Measurements from ENCODE around the gene ITIH1. TPM values are rescaled to one million over a fixed set of nuclear protein-coding genes. Genes with fewer than 3 reads are reported as not detected.

ITIH1 gene
- total RNA-seq, 1 experiment from 2014 or later = 0.26 TPM

- H3K27ac Mint-ChIP-seq = no peak overlapping the region
- peaks cover 13% of the 10 kb centered on the region for H3K4me1 Mint-ChIP-seq
- no peaks in the 10 kb centered on the region for H3K27me3 Mint-ChIP-seq (ENCODE audit: low read depth)
- DNase-seq (ENCODE audit: low spot score) = peak; percentile 4
- H3K4me3 Mint-ChIP-seq = no peak overlapping the region
- CTCF ChIA-PET = interaction anchor here (2.2 to 3.5 kb wide), 3 partner anchors 9 to 38 kb away, joined by 8 to 27 read pairs (median 26); no protein-coding TSS in a partner anchor
- H3K36me3 Mint-ChIP-seq = no peaks in the 10 kb centered on the region
- TF ChIP-seq EMX1 (CRISPR knock-in tag; IDR thresholded peaks at IDR 0.05) (no peak), CBFB (CRISPR knock-in tag; IDR thresholded peaks at IDR 0.05; ENCODE audit: low read depth) (no peak), JUN (CRISPR knock-in tag; IDR thresholded peaks at IDR 0.05) (no peak), NR1H2 (CRISPR knock-in tag; IDR thresholded peaks at IDR 0.05) (no peak), PRDM15 (CRISPR knock-in tag; IDR thresholded peaks at IDR 0.05) (no peak), HMGA2 (CRISPR knock-in tag; IDR thresholded peaks at IDR 0.05) (no peak)
- POLR2A ChIA-PET = interaction anchor here (1.6 kb wide), 1 partner anchor 13 kb away, joined by 4 read pairs; the partner anchor contains the start of gene NEK4
- H3K9me3 Mint-ChIP-seq = no peaks in the 10 kb centered on the region
- no peak for ATAC-seq
These were observed 5.8 kb downstream of the ITIH1 start for GRCh38 chr3:52783211-52783555.

DNA sequence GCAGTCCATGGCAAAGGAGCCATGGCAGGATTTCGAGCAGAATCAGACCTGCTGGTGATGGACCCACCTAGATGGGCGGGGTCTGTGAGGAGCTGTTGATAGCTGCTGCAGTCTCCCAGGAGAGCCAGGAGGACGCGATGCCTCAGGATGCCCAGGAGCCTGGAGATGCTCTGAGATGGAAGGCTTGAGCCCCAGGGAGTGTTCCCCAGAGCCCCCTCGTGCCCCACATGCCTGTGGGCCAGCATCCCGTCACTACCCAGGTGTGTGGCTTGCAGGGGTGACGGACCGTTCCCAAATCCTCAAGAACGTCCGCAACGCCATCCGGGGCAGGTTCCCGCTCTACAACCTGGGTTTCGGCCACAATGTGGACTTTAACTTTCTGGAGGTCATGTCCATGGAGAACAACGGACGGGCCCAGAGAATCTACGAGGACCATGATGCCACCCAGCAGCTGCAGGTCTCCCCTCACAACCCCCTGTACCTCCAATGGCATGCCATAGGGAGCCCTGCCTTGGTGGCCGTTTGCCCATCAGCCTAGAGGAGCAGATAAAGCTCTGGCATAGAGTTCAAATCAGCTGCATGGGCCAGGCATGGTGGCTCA is 6.7 kb downstream of the ITIH1 start:
- DNase-seq (ENCODE audit: low spot score) = peak; percentile 5
- ATAC-seq = no peak
- H3K4me1 Mint-ChIP-seq = peaks cover 13% of the 10 kb centered on the region
- no peak for TF ChIP-seq E2F4 (CRISPR knock-in tag; IDR thresholded peaks at IDR 0.05; ENCODE audit: borderline replicate concordance, low read depth)
- no peak for TF ChIP-seq ESRRA (CRISPR knock-in tag; IDR thresholded peaks at IDR 0.05; ENCODE audit: borderline replicate concordance)
- TF ChIP-seq, protein P1, sequence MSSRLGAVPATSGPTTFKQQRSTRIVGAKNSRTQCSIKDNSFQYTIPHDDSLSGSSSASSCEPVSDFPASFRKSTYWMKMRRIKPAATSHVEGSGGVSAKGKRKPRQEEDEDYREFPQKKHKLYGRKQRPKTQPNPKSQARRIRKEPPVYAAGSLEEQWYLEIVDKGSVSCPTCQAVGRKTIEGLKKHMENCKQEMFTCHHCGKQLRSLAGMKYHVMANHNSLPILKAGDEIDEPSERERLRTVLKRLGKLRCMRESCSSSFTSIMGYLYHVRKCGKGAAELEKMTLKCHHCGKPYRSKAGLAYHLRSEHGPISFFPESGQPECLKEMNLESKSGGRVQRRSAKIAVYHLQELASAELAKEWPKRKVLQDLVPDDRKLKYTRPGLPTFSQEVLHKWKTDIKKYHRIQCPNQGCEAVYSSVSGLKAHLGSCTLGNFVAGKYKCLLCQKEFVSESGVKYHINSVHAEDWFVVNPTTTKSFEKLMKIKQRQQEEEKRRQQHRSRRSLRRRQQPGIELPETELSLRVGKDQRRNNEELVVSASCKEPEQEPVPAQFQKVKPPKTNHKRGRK (CRISPR knock-in tag; IDR thresholded peaks at IDR 0.05; ENCODE audit: borderline replicate concordance) = no peak
- no peak for TF ChIP-seq IRF2 (CRISPR knock-in tag; IDR thresholded peaks at IDR 0.05; ENCODE audit: borderline replicate concordance, low read depth)
- TF ChIP-seq, protein P2, sequence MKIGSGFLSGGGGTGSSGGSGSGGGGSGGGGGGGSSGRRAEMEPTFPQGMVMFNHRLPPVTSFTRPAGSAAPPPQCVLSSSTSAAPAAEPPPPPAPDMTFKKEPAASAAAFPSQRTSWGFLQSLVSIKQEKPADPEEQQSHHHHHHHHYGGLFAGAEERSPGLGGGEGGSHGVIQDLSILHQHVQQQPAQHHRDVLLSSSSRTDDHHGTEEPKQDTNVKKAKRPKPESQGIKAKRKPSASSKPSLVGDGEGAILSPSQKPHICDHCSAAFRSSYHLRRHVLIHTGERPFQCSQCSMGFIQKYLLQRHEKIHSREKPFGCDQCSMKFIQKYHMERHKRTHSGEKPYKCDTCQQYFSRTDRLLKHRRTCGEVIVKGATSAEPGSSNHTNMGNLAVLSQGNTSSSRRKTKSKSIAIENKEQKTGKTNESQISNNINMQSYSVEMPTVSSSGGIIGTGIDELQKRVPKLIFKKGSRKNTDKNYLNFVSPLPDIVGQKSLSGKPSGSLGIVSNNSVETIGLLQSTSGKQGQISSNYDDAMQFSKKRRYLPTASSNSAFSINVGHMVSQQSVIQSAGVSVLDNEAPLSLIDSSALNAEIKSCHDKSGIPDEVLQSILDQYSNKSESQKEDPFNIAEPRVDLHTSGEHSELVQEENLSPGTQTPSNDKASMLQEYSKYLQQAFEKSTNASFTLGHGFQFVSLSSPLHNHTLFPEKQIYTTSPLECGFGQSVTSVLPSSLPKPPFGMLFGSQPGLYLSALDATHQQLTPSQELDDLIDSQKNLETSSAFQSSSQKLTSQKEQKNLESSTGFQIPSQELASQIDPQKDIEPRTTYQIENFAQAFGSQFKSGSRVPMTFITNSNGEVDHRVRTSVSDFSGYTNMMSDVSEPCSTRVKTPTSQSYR (CRISPR knock-in tag; IDR thresholded peaks at IDR 0.05) = no peak
- no peak for TF ChIP-seq NR3C1 (CRISPR knock-in tag; conservative IDR thresholded peaks at IDR 0.05; ENCODE audit: low read depth)
- TF ChIP-seq CDX4 (CRISPR knock-in tag; IDR thresholded peaks at IDR 0.05; ENCODE audit: borderline replicate concordance) = no peak
- TF ChIP-seq MXD4 (CRISPR knock-in tag; IDR thresholded peaks at IDR 0.05; ENCODE audit: borderline replicate concordance) = no peak
- no peak for TF ChIP-seq RELA (CRISPR knock-in tag; IDR thresholded peaks at IDR 0.05; ENCODE audit: borderline replicate concordance)
- TF ChIP-seq, protein P3, sequence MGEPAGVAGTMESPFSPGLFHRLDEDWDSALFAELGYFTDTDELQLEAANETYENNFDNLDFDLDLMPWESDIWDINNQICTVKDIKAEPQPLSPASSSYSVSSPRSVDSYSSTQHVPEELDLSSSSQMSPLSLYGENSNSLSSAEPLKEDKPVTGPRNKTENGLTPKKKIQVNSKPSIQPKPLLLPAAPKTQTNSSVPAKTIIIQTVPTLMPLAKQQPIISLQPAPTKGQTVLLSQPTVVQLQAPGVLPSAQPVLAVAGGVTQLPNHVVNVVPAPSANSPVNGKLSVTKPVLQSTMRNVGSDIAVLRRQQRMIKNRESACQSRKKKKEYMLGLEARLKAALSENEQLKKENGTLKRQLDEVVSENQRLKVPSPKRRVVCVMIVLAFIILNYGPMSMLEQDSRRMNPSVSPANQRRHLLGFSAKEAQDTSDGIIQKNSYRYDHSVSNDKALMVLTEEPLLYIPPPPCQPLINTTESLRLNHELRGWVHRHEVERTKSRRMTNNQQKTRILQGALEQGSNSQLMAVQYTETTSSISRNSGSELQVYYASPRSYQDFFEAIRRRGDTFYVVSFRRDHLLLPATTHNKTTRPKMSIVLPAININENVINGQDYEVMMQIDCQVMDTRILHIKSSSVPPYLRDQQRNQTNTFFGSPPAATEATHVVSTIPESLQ (CRISPR knock-in tag; IDR thresholded peaks at IDR 0.05) = no peak
- no peak for TF ChIP-seq FOXP4 (CRISPR knock-in tag; IDR thresholded peaks at IDR 0.05)
- no peak for TF ChIP-seq PRRX2 (CRISPR knock-in tag; IDR thresholded peaks at IDR 0.05)
- no peaks in the 10 kb centered on the region for H3K36me3 Mint-ChIP-seq
- POLR2A ChIA-PET = interaction anchor here (1.1 to 1.6 kb wide), 2 partner anchors 9 to 13 kb away, joined by 3 to 4 read pairs; partner anchors contain the start of gene NEK4
- H3K9me3 Mint-ChIP-seq = no peaks in the 10 kb centered on the region
- CTCF ChIA-PET = interaction anchor here (1.3 to 3.5 kb wide), 3 partner anchors 8 to 37 kb away, joined by 7 to 27 read pairs (median 26); no protein-coding TSS in a partner anchor
- H3K27ac Mint-ChIP-seq = no peak overlapping the region
- H3K27me3 Mint-ChIP-seq (ENCODE audit: low read depth) = no peaks in the 10 kb centered on the region
- H3K4me3 Mint-ChIP-seq = no peak overlapping the region

Measured in WTC11 (cell line).